Adipocyte (in vitro differentiated cells): ENCODE measurements around the gene PCDHGA6.
"Not testable (repeated sequence)": the region's sequence is repeated elsewhere in the genome, so short reads cannot be mapped to it uniquely, and the experiment has no call there.

Experiments used
- DNase-seq: peaks from one replicate; pipeline ENCODE4 v3.0.0-alpha.2; 2015; ENCODE audit warnings: low read depth
- H3K27me3 ChIP-seq: replicated peaks from 2 replicates; pipeline ENCODE4 v1.7.0; 2013; ENCODE audit warnings: mild to moderate bottlenecking, low read length, moderate library complexity; ENCODE audit not compliant: control insufficient read depth, insufficient read depth
- H3K36me3 ChIP-seq: 2 replicates; pipeline ENCODE4 v1.7.0; 2013; ENCODE audit warnings: low read length, mild to moderate bottlenecking, moderate library complexity; ENCODE audit not compliant: control insufficient read depth, insufficient read depth, severe bottlenecking
- H3K4me1 ChIP-seq: 2 replicates; pipeline ENCODE4 v1.7.0; 2013; ENCODE audit warnings: mild to moderate bottlenecking, low read length, moderate library complexity; ENCODE audit not compliant: control insufficient read depth, insufficient read depth
- H3K4me3 ChIP-seq: 2 replicates; pipeline ENCODE4 v1.7.0; 2013; ENCODE audit warnings: mild to moderate bottlenecking, low read length, moderate library complexity
- H3K9ac ChIP-seq: 2 replicates; pipeline ENCODE4 v1.7.0; 2013; ENCODE audit warnings: mild to moderate bottlenecking, low read length, moderate library complexity
- H3K9me3 ChIP-seq: 2 replicates; pipeline ENCODE4 v1.7.0; 2013; ENCODE audit warnings: mild to moderate bottlenecking, low read length, moderate library complexity; ENCODE audit not compliant: control insufficient read depth

Gene PCDHGA6

GRCh38 chr5:141384471-141385267, 11.0 kb downstream of the PCDHGA6 start:
- Histone ChIP-seq H3K27me3 (no peaks in the 10 kb centered on the region), H3K4me3 (no peak overlapping the region), H3K4me1 (no peaks in the 10 kb centered on the region), H3K36me3 (no peaks in the 10 kb centered on the region), H3K9ac (no peak overlapping the region), H3K9me3 (peaks cover 39% of the 10 kb centered on the region)
- DNase-seq = no peak

- H3K9me3 ChIP-seq = peaks cover 63% of the 10 kb centered on the region
- H3K4me3 ChIP-seq = peak within 1 kb of the TSS; percentile 69
- peak; percentile 22 for DNase-seq
- H3K27me3 ChIP-seq, H3K36me3 ChIP-seq, H3K9ac ChIP-seq, H3K4me1 ChIP-seq: not testable (repeated sequence)
Observed at GRCh38 chr5:141387557-141388311, 14.0 kb downstream of the PCDHGA6 start, which contains the start of gene PCDHGB4. Gene PCDHGB4, plus strand, starts transcription at chr5:141387698. Its CDS starts 187 bp downstream, at chr5:141387885.

- no peaks in the 10 kb centered on the region for H3K4me1 ChIP-seq
- H3K36me3 ChIP-seq = no peaks in the 10 kb centered on the region
- H3K9me3 ChIP-seq = peaks cover 63% of the 10 kb centered on the region
- H3K4me3 ChIP-seq = peak overlapping the region; percentile 55
- H3K9ac ChIP-seq = no peak overlapping the region
- no peak for DNase-seq
- no peaks in the 10 kb centered on the region for H3K27me3 ChIP-seq
Observed at GRCh38 chr5:141388661-141389060, 15.0 kb downstream of the PCDHGA6 start.

- no peaks in the 10 kb centered on the region for H3K4me1 ChIP-seq
- H3K27me3 ChIP-seq = no peaks in the 10 kb centered on the region
- peak overlapping the region; percentile 55 for H3K4me3 ChIP-seq
- H3K9ac ChIP-seq = no peak overlapping the region
- no peaks in the 10 kb centered on the region for H3K36me3 ChIP-seq
- H3K9me3 ChIP-seq = peaks cover 65% of the 10 kb centered on the region
- no peak for DNase-seq
Observed at GRCh38 chr5:141389153-141390042, 15.7 kb downstream of the PCDHGA6 start.

GRCh38 chr5:141392429-141393198, 18.9 kb downstream of the PCDHGA6 start, which contains the start of gene PCDHGA8:
Gene PCDHGA8, plus strand, starts transcription at chr5:141392633. Its CDS starts 181 bp downstream, at chr5:141392814.
- no peak for DNase-seq
- Histone ChIP-seq H3K9ac (no peak within 1 kb of the TSS), H3K4me3 (peak within 1 kb of the TSS; percentile 68), H3K9me3 (peaks cover 64% of the 10 kb centered on the region), H3K36me3 (no peaks in the 10 kb centered on the region), H3K27me3 (no peaks in the 10 kb centered on the region), H3K4me1 (no peaks in the 10 kb centered on the region)

GRCh38 chr5:141393267-141393666, 19.6 kb downstream of the PCDHGA6 start:
- Histone ChIP-seq H3K36me3 (no peaks in the 10 kb centered on the region), H3K9me3 (peaks cover 62% of the 10 kb centered on the region), H3K4me1 (no peaks in the 10 kb centered on the region), H3K9ac (no peak overlapping the region), H3K4me3 (peak overlapping the region; percentile 7), H3K27me3 (no peaks in the 10 kb centered on the region)
- no peak for DNase-seq

- not testable (repeated sequence) for H3K9ac ChIP-seq, H3K36me3 ChIP-seq, DNase-seq, H3K27me3 ChIP-seq, H3K4me1 ChIP-seq, H3K4me3 ChIP-seq
- peaks cover 60% of the 10 kb centered on the region for H3K9me3 ChIP-seq
Observed at GRCh38 chr5:141394401-141395187, 20.9 kb downstream of the PCDHGA6 start.

- H3K36me3 ChIP-seq, H3K27me3 ChIP-seq: not testable (repeated sequence)
- H3K4me1 ChIP-seq = peaks cover 13% of the 10 kb centered on the region
- H3K4me3 ChIP-seq = peak within 1 kb of the TSS; percentile 74
- H3K9ac ChIP-seq = peak within 1 kb of the TSS; percentile 63
- peaks cover 44% of the 10 kb centered on the region for H3K9me3 ChIP-seq
- DNase-seq = peak; percentile 38
Observed at GRCh38 chr5:141397756-141398551, 24.3 kb downstream of the PCDHGA6 start, which contains the start of gene PCDHGB5. Gene PCDHGB5, plus strand, starts transcription at chr5:141397947. Its CDS starts 181 bp downstream, at chr5:141398128.

- Histone ChIP-seq H3K9ac (no peak overlapping the region), H3K9me3 (peaks cover 44% of the 10 kb centered on the region), H3K4me3 (peak overlapping the region; percentile 63), H3K36me3 (no peaks in the 10 kb centered on the region), H3K27me3 (no peaks in the 10 kb centered on the region), H3K4me1 (peaks cover 13% of the 10 kb centered on the region)
- no peak for DNase-seq
Observed at GRCh38 chr5:141398608-141399007, 24.9 kb downstream of the PCDHGA6 start.
